GM23338 (cell line): ENCODE data around the gene SURF1. TPM values are rescaled to one million over a fixed set of nuclear protein-coding genes. Genes with fewer than 3 reads are reported as not detected.

Experiments
- ATAC-seq: fragments of 200-7000 bp; cut with Tn5 transposase; 3 replicates; pipeline ENCODE4 v1.9.1; 2020
- DNase-seq: peaks from one replicate; pipeline ENCODE4 v3.0.0-alpha.2; 2015; ENCODE audit warnings: low spot score
- H2AFZ ChIP-seq: fragments of 200-600 bp; sonication (generic); 2 replicates; pipeline ENCODE4 v1.8.0; 2016; ENCODE audit warnings: antibody characterized with exemption, mild to moderate bottlenecking, moderate library complexity
- H3F3A ChIP-seq: fragments of 200-600 bp; sonication (generic); replicated peaks from 2 replicates; pipeline ENCODE4 v1.8.0; 2017; ENCODE audit warnings: antibody characterized with exemption, mixed run types, low read depth
- H3K27ac ChIP-seq: fragments of 200-600 bp; sonication (generic); 2 replicates; pipeline ENCODE4 v1.6.1; 2016; ENCODE audit warnings: low read depth
- H3K27me3 ChIP-seq: fragments of 200-600 bp; sonication (generic); 2 replicates; pipeline ENCODE4 v1.8.0; 2016; ENCODE audit warnings: mild to moderate bottlenecking, mixed run types, moderate library complexity; ENCODE audit not compliant: insufficient read depth
- H3K36me3 ChIP-seq: fragments of 200-600 bp; sonication (generic); 2 replicates; pipeline ENCODE4 v1.8.0; 2016; ENCODE audit warnings: mild to moderate bottlenecking; ENCODE audit not compliant: insufficient read depth
- H3K4me1 ChIP-seq: fragments of 200-600 bp; sonication (generic); 2 replicates; pipeline ENCODE4 v1.8.0; 2016; ENCODE audit warnings: mild to moderate bottlenecking, moderate library complexity; ENCODE audit not compliant: insufficient read depth
- H3K4me2 ChIP-seq: fragments of 200-600 bp; sonication (generic); 2 replicates; pipeline ENCODE4 v1.7.1; 2017; ENCODE audit warnings: mixed run types
- H3K4me3 ChIP-seq: fragments of 200-600 bp; sonication (generic); 2 replicates; pipeline ENCODE4 v1.6.1; 2016; ENCODE audit warnings: mixed run types
- H3K79me2 ChIP-seq: fragments of 200-600 bp; sonication (generic); replicated peaks from 2 replicates; pipeline ENCODE4 v1.8.0; 2017; ENCODE audit warnings: mild to moderate bottlenecking; ENCODE audit not compliant: insufficient read depth
- H3K9me2 ChIP-seq: fragments of 200-600 bp; sonication (generic); 2 replicates; pipeline ENCODE4 v1.8.0; 2017; ENCODE audit not compliant: insufficient read depth
- H4K20me1 ChIP-seq: fragments of 200-600 bp; sonication (generic); replicated peaks from 2 replicates; pipeline ENCODE4 v1.8.0; 2017; ENCODE audit warnings: mild to moderate bottlenecking; ENCODE audit not compliant: insufficient read depth
- H3K27ac Mint-ChIP-seq: 2 replicates; pipeline ENCODE4 v1.8.0; 2020; ENCODE audit warnings: inconsistent platforms, mild to moderate bottlenecking, moderate library complexity, mixed read lengths
- H3K27me3 Mint-ChIP-seq: 3 replicates; pipeline ENCODE4 v1.8.0; 2022; ENCODE audit warnings: low read depth, mild to moderate bottlenecking, moderate library complexity, mixed read lengths, inconsistent platforms; ENCODE audit not compliant: insufficient read depth, poor library complexity
- H3K36me3 Mint-ChIP-seq: 3 replicates; pipeline ENCODE4 v1.8.0; 2021; ENCODE audit warnings: low read depth, mild to moderate bottlenecking, inconsistent platforms, moderate library complexity, mixed read lengths
- H3K4me1 Mint-ChIP-seq: 3 replicates; pipeline ENCODE4 v1.8.0; 2020; ENCODE audit warnings: mild to moderate bottlenecking, inconsistent platforms, mixed read lengths
- H3K4me3 Mint-ChIP-seq: 3 replicates; pipeline ENCODE4 v1.8.0; 2021; ENCODE audit warnings: moderate library complexity, mild to moderate bottlenecking, inconsistent platforms, mixed read lengths
- H3K9me3 Mint-ChIP-seq: 3 replicates; pipeline ENCODE4 v1.8.0; 2020; ENCODE audit warnings: moderate library complexity, mild to moderate bottlenecking, inconsistent platforms, mixed read lengths
- JUNB ChIP-seq: IDR thresholded peaks from one replicate; pipeline ENCODE4 v1.6.1; 2016; ENCODE audit warnings: antibody characterized with exemption; ENCODE audit not compliant: unreplicated experiment
- POLR2AphosphoS5 ChIP-seq: IDR thresholded peaks from 2 replicates; pipeline ENCODE4 v1.6.1; 2016; ENCODE audit warnings: antibody characterized with exemption, low read depth
- ZNF114 ChIP-seq: fragments of 250-450 bp; sonication (Bioruptor Pico); IDR thresholded peaks from 2 replicates; pipeline ENCODE4 v1.5.0; 2020; ENCODE audit warnings: mild to moderate bottlenecking, moderate library complexity
- ZNF331 ChIP-seq: fragments of 250-450 bp; sonication (Bioruptor Pico); IDR thresholded peaks from 2 replicates; pipeline ENCODE4 v1.5.0; 2020; ENCODE audit warnings: low read depth, mild to moderate bottlenecking, moderate library complexity
- polyA plus RNA-seq: library from polyadenylated mRNA; unstranded; fragments of >200 nt; fragmentation: Nextera tagmentation; extraction: Ambion mirVana; gene quantifications from 2 replicates; pipeline ENCODE4 v1.2.1, GENCODE V29; 2016
- total RNA-seq: library from RNA; depleted of rRNA; stranded (reverse); fragments of >200 nt; shearing (Covaris generic); gene quantifications from 2 replicates; pipeline ENCODE4 v1.2.3, GENCODE V29; 2014
- TF ChIP-seq, protein P1 (sequence below): fragments of 250-450 bp; sonication (Bioruptor Pico); IDR thresholded peaks from 2 replicates; pipeline ENCODE4 v1.5.0; 2020; ENCODE audit warnings: mild to moderate bottlenecking, moderate library complexity
- TF ChIP-seq, protein P2 (sequence below), 2 experiments: fragments of 200-600 bp in 1 of 2; sonication (generic) in 1 of 2; conservative IDR thresholded peaks; 2 replicates each; pipeline versions ENCODE4 v1.5.1 to v1.6.1; 2016 to 2017; ENCODE audit warnings: antibody characterized with exemption in 2 of 2, low read depth in 2 of 2, mild to moderate bottlenecking in 2 of 2, moderate library complexity in 1 of 2

Gene SURF1
- total and polyA plus RNA-seq, 2 experiments from 2014 or later, result 39.1 to 52.6 TPM

DNA sequence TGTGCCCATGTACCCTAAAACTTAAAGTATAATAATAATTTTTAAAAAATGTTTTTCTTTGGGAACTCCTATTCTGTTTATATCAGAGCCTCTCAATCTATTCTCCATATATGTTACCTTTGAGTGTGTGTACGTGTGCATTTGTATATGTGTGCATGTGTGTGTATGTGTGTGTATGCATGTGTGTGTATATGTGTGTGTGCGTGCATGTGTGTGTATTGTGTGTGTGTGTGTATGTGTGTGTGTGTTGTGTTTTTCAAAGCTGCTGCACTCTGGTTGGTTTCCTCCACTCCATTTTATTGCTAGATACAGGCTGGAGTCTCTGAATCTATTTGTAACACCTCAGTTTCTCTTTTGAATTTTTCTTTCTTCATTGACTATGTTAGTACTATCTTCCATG, 40.3 kb downstream of the SURF1 start:
- H3K27me3 Mint-ChIP-seq, result peaks cover 3% of the 10 kb centered on the region
- H3K79me2 ChIP-seq, result no peaks in the 10 kb centered on the region
- no peaks in the 10 kb centered on the region for H3K27me3 ChIP-seq
- no peak overlapping the region for H3K4me2 ChIP-seq
- no peak for DNase-seq
- H3K27ac Mint-ChIP-seq, result no peak overlapping the region
- H3K4me1 ChIP-seq, result no peaks in the 10 kb centered on the region
- no peaks in the 10 kb centered on the region for H3K36me3 ChIP-seq
- no peaks in the 10 kb centered on the region for H4K20me1 ChIP-seq
- no peaks in the 10 kb centered on the region for H3K36me3 Mint-ChIP-seq
- H3F3A ChIP-seq, result no peaks in the 10 kb centered on the region
- no peak for ATAC-seq
- no peaks in the 10 kb centered on the region for H3K9me2 ChIP-seq
- H3K4me3 ChIP-seq, result no peak overlapping the region
- TF ChIP-seq, protein P1, sequence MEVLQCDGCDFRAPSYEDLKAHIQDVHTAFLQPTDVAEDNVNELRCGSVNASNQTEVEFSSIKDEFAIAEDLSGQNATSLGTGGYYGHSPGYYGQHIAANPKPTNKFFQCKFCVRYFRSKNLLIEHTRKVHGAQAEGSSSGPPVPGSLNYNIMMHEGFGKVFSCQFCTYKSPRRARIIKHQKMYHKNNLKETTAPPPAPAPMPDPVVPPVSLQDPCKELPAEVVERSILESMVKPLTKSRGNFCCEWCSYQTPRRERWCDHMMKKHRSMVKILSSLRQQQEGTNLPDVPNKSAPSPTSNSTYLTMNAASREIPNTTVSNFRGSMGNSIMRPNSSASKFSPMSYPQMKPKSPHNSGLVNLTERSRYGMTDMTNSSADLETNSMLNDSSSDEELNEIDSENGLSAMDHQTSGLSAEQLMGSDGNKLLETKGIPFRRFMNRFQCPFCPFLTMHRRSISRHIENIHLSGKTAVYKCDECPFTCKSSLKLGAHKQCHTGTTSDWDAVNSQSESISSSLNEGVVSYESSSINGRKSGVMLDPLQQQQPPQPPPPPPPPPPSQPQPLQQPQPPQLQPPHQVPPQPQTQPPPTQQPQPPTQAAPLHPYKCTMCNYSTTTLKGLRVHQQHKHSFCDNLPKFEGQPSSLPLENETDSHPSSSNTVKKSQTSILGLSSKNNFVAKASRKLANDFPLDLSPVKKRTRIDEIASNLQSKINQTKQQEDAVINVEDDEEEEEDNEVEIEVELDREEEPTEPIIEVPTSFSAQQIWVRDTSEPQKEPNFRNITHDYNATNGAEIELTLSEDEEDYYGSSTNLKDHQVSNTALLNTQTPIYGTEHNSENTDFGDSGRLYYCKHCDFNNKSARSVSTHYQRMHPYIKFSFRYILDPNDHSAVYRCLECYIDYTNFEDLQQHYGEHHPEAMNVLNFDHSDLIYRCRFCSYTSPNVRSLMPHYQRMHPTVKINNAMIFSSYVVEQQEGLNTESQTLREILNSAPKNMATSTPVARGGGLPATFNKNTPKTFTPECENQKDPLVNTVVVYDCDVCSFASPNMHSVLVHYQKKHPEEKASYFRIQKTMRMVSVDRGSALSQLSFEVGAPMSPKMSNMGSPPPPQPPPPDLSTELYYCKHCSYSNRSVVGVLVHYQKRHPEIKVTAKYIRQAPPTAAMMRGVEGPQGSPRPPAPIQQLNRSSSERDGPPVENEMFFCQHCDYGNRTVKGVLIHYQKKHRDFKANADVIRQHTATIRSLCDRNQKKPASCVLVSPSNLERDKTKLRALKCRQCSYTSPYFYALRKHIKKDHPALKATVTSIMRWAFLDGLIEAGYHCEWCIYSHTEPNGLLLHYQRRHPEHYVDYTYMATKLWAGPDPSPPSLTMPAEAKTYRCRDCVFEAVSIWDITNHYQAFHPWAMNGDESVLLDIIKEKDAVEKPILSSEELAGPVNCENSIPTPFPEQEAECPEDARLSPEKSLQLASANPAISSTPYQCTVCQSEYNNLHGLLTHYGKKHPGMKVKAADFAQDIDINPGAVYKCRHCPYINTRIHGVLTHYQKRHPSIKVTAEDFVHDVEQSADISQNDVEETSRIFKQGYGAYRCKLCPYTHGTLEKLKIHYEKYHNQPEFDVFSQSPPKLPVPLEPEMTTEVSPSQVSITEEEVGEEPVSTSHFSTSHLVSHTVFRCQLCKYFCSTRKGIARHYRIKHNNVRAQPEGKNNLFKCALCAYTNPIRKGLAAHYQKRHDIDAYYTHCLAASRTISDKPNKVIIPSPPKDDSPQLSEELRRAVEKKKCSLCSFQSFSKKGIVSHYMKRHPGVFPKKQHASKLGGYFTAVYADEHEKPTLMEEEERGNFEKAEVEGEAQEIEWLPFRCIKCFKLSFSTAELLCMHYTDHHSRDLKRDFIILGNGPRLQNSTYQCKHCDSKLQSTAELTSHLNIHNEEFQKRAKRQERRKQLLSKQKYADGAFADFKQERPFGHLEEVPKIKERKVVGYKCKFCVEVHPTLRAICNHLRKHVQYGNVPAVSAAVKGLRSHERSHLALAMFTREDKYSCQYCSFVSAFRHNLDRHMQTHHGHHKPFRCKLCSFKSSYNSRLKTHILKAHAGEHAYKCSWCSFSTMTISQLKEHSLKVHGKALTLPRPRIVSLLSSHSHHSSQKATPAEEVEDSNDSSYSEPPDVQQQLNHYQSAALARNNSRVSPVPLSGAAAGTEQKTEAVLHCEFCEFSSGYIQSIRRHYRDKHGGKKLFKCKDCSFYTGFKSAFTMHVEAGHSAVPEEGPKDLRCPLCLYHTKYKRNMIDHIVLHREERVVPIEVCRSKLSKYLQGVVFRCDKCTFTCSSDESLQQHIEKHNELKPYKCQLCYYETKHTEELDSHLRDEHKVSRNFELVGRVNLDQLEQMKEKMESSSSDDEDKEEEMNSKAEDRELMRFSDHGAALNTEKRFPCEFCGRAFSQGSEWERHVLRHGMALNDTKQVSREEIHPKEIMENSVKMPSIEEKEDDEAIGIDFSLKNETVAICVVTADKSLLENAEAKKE (CRISPR knock-in tag), result no peak
- TF ChIP-seq, protein P2, sequence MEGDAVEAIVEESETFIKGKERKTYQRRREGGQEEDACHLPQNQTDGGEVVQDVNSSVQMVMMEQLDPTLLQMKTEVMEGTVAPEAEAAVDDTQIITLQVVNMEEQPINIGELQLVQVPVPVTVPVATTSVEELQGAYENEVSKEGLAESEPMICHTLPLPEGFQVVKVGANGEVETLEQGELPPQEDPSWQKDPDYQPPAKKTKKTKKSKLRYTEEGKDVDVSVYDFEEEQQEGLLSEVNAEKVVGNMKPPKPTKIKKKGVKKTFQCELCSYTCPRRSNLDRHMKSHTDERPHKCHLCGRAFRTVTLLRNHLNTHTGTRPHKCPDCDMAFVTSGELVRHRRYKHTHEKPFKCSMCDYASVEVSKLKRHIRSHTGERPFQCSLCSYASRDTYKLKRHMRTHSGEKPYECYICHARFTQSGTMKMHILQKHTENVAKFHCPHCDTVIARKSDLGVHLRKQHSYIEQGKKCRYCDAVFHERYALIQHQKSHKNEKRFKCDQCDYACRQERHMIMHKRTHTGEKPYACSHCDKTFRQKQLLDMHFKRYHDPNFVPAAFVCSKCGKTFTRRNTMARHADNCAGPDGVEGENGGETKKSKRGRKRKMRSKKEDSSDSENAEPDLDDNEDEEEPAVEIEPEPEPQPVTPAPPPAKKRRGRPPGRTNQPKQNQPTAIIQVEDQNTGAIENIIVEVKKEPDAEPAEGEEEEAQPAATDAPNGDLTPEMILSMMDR (conservative IDR thresholded peaks at IDR 0.05; ENCODE audit: low read depth in 2 of 2), result no peak
- TF ChIP-seq ZNF331 (CRISPR knock-in tag), result no peak
- TF ChIP-seq ZNF114 (CRISPR knock-in tag), result no peak
- TF ChIP-seq JUNB, result no peak
- no peak for TF ChIP-seq POLR2AphosphoS5
- H3K9me3 Mint-ChIP-seq, result peaks cover 5% of the 10 kb centered on the region; the same call in 1 of the 3 replicates
- no peak overlapping the region for H2AFZ ChIP-seq
- H3K4me3 Mint-ChIP-seq, result no peak overlapping the region
- H3K27ac ChIP-seq, result no peak overlapping the region
- no peaks in the 10 kb centered on the region for H3K4me1 Mint-ChIP-seq
